ENCODE data around the gene S100G. TPM values are rescaled to one million over a fixed set of nuclear protein-coding genes. Genes with fewer than 3 reads are reported as not detected.
"Not testable (repeated sequence)": the region's sequence is repeated elsewhere in the genome, so short reads cannot be mapped to it uniquely, and the experiment has no call there.

The S100G gene, protein sequence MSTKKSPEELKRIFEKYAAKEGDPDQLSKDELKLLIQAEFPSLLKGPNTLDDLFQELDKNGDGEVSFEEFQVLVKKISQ
- polyA plus RNA-seq (2013, experiment 1 of 2; ENCODE audit: insufficient read length) = not detected
- not detected for polyA plus RNA-seq (2013, experiment 2 of 2; ENCODE audit: insufficient read length)

- DNase-seq = no peak
Observed at GRCh38 chrX:16649858-16650257, at the start of gene S100G. Gene S100G (plus strand): TSS chrX:16650158. CDS start chrX:16651007, 849 bp downstream.

DNA sequence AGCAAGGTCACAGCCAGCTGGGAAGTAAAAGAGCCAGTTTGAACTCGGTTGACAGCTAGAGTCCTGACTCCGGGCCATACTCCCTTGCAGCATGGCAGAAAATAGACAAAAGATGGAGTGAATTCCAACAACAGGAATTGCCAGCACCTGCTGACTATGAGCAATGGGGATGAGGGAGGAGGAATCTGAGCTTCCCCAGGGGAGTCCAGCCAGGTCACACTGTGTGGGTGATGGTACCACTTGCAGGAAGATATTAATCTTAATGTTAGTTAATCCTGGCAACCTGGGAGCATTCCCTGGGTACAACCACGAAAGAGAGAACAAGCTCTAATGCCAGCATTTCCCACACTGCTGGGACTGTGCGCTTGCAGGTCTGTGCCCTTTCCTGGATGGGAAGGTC is 48.1 kb upstream of the S100G start:
- no peak for DNase-seq

GRCh38 chrX:16603235-16603634 is 46.7 kb upstream of the S100G start:
- not testable (repeated sequence) for DNase-seq

GRCh38 chrX:16603822-16604221 is 46.1 kb upstream of the S100G start:
- DNase-seq = peak; percentile 17

DNA sequence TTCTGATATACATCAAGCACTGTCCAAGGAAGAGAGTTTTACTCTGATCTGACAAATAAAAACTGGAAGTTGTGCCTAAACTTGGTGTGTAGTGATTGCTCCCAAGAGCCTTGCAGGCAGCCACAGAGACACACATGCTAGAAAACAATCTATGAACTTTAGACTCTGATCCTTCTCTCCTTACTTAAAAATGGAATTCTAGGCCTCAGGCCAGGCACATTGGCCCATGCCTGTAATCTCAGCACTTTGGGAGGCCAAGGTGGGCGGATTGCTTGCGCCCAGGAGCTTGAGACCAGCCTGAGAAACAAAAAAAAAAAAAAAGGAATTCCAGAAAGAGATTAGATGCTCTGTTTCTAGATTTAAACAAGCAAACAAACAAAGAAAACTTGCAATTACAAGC is 45.6 kb upstream of the S100G start:
- DNase-seq = no peak

DNA sequence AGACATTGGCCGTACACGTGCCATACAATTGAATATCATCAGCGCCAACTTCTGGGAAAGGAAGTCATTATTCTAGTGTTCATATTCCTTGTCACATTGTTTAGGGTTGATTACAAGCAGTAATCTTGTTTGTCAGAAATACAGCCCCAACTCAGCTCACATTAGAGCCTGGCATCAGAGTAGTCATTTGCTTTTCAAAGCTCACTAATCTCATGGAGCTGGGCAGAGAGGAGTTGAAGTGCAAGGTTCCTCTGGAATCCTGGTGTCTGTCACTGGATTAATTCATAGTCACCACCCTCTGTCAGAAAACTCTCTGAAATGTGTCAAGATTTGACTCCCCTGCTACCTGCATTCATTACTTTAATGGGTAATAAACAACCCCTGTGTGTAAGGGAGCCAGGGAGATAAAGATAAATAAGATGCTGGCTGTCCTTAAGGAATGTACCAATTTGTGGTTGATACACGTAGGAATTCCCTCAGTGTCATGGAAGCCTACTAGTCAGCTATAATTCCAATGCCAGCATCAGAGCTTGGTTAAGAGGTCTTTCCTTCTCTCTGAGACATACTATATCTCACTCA is 43.7 kb upstream of the S100G start:
- DNase-seq = no peak

DNA sequence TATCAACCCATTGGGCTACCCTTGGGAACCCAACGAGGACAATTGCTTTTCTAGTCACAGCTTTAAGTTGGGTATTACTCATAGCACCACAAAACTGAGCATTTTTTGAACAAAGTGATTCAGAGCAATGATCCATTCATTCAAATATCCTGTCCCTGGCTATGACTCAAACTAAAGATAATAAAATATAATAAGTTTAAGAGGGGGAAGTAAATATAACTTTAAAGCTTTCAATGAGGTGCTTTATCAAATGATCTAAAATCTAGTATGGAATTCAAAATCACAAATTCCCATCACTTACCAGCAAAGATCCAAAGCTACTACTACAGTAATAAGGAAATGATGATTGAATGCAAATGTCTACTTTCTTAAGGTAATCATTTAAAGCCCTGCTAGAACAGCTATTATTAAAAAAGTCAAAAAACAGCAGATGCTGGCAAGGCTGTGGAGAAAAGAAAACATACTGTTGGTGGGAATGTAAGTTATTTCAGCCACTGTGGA is 39.8 kb upstream of the S100G start:
- peak; percentile 87 for DNase-seq

DNA sequence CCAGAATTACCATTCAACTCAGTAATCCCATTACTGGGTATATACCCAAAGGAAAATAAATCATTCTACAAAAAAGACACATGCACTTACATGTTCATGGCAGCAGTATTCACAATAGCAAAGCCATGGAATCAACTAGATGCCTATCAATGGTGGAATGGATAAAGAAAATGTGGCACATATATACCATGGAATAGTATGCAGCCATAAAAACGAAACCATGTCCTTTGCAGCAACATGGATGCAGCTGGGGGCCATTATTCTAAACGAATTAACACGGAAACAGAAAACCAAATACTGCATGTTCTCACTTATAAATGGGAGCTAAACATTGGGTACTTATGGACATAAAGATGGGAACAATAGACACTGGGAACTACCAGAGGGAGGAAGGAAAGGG is 39.3 kb upstream of the S100G start:
- DNase-seq = not testable (repeated sequence)

DNA sequence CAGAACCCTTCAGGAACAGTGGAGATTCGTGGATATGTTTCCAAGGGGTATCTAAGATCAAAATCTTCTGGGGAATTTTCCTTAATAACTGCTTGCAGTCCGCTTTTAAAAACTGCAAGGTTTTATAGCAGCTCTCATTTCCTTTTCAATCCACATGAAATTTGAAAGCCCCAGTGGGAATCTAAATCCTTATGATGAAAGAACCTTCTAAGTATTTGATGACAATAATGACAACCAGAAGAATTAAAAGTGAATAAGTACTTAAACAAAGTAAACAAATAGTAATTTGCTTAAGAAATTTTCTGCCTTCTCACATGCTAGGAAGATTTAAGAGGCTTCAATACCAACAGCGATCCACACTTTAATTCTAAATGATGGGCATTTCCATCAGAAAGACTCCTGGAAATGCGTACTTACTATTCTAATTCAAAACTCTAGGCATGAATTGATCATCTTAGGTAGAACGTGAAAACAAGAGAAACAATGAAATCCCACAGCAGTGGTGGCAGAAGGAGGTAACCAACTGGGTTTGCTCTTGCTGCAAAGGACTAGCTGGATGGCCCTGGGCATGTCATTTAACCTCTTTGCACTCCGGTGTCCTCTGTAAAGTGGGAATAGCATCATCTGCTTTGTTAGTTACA is 37.6 kb upstream of the S100G start:
- DNase-seq = no peak

- no peak for DNase-seq
Observed at GRCh38 chrX:16617382-16617781, 32.6 kb upstream of the S100G start.

GRCh38 chrX:16618422-16618821 is 31.5 kb upstream of the S100G start:
- no peak for DNase-seq

DNA sequence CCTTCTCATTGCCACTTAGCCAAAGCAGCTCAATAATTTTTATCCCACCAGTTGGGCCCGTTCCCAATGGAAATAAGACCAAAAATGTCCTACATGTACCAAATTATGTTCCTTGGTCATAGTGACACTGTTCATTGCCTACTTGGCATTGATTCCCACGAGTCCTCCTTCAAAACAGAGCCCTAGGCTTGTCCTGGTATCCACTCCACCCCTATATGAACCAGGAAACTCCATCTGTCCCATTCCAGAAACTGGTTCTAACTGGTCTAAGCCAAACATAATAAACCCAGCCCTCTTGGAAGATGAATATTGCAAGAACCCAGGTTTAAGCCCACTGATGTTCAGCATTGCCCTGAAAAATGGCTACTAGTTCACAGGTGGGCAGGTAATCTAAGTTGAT is 30.9 kb upstream of the S100G start:
- no peak for DNase-seq

- not testable (repeated sequence) for DNase-seq
Observed at GRCh38 chrX:16628511-16628910, 21.4 kb upstream of the S100G start.

GRCh38 chrX:16628946-16629595 is 20.9 kb upstream of the S100G start:
- peak; percentile 82 for DNase-seq

- no peak for DNase-seq
Observed at GRCh38 chrX:16629909-16630308, 20.0 kb upstream of the S100G start.

DNA sequence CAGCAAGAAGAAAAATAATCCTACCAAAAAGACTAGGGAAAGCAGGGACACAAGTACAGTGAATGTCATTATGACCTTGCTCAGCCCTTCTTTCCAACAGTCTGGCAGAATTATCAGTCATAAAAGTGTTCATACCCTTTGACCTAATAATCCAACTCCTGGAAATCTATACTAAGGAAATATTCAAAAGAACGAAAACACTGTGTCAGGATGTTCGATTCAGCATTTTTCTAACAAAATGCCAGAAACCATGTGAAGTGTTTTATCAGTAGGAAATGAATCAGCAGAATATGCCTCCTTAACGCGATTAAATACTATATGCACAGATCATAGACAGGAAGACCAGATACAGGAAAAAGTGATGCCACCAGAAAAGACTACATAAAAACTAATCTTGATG is 16.2 kb upstream of the S100G start:
- DNase-seq = peak; percentile 62

DNA sequence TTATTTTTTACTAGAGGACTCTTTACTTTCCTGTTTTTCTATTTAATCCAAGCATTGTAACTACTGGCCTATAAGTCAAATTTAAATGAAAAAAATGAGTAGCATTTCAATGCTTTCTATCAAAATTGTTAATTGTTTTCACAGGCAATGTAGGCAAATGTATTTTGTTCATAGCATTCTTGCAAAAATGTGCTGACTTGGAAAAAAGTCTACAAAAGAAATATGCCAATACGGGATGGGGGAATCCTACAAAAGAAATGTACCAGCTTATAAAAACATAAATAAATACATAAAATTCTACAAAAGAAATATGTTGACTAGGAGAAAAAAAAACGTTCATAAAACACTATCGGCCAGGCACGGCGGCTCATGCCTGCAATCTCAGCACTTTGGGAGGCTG is 14.9 kb upstream of the S100G start:
- DNase-seq = no peak

DNA sequence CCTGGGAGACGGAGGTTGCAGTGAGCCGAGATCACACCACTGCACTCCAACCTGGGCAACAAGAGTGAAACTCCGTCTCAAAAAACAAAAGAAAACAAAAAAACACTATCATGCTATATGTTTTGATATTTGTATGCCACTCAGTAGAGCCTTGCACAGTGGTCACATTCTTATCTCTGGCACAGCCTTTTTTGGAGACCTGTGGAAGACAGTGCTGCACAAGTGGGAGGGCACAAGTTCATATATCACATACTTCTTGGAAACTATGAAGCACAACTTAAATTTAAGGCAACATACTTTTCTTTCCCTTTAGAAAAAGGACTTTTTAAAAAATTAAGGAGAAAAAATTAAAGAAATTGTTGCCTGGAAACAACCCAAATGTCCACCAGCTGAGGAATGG is 14.4 kb upstream of the S100G start:
- DNase-seq = no peak

- DNase-seq = no peak
Observed at GRCh38 chrX:16638533-16638932, 11.4 kb upstream of the S100G start.

GRCh38 chrX:16639966-16640365 is 10.0 kb upstream of the S100G start:
- no peak for DNase-seq

DNA sequence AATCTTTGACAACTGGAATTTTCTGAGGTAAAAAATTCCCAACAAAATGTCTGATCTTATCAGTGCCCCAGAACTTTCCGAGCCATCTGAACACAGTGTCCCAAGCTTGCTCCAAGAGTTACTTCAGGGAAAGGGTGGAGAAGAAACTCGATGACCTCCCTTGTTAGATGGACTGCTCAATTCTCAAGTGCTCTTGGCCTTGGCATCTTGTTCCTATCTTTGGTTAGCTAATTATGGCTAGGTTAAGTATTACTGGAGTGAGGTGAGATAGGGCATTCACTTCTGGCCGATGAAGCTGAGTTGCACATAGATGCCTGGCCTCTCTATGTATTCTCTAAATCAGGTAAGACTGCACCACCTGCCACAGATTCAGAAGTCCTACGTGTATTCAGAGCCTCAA is 9.1 kb upstream of the S100G start:
- DNase-seq = no peak

DNA sequence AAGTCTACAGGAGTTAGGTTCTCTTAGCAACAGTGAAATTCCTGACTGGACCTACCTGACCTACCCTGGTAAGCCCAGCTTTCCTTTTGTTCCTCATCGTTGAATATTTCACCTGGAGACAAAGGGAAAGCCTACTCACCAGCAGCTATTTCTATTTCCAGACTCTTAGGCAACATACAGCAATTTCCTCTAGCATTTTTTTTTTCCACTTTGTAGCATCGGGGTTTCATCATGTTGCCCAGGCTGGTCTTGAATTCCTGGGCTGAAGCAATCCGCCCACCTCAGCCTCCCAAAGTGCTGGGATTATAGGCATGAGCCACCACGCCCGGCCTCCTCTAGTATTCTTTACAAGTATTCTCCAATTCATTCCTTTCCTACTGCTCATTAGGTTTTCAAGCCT is 6.8 kb upstream of the S100G start:
- DNase-seq = peak; percentile 79

DNA sequence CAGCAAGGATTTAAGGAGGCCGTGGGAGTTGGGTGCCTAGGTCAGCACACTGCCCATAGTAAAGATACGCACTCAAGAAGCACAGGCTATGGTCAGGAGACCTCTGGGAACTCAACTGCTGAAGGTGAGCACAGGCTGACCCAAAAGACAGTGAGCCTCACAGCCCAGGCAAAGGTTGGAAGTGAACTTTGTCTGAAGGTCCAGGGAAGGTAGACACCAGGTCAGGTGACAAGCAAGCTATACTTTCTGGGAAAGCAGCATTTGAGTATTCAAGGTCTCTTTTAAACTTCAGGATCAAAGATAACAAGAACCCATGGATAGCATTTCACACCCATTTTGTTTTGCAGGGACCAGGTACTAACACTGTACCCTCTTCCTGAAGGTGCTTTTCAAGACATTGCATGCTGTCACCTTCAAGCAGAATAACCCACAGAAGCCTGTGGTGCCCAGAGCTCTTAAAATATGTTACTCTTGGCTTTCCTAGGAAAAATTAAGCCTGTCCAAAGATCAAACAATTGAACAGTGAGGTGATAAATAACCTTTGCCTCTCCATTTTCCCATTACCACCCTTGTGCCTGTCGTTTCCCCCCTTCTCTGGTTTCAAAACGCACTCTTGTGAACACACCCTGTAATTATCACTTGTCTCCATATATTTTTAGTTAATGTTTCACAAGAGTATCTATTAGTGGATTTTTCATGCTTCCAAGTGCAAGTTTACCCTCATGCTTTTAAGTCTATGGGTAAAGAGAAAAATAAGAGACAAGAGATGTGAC is 3.4 kb upstream of the S100G start:
- DNase-seq = no peak
